Measurements from ENCODE around the gene C10orf90. TPM values are rescaled to one million over a fixed set of nuclear protein-coding genes. Genes with fewer than 3 reads are reported as not detected.

Gene C10orf90
- total RNA-seq, 1 experiment from 2014 or later, result 1.8 TPM

- DNase-seq (ENCODE audit: low read depth), result no peak
Measured at GRCh38 chr10:126549344-126549743, 121.1 kb downstream of the C10orf90 start.

GRCh38 chr10:126544565-126544964, 125.9 kb downstream of the C10orf90 start:
- no peak for DNase-seq (ENCODE audit: low read depth)

GRCh38 chr10:126538439-126539135, 131.9 kb downstream of the C10orf90 start:
- DNase-seq (ENCODE audit: low read depth), result peak; percentile 35

- no peak for DNase-seq (ENCODE audit: low read depth)
Measured at GRCh38 chr10:126536656-126537055, 133.8 kb downstream of the C10orf90 start.

- DNase-seq (ENCODE audit: low read depth), result no peak
Measured at GRCh38 chr10:126536148-126536547, 134.3 kb downstream of the C10orf90 start.

- no peak for DNase-seq (ENCODE audit: low read depth)
Measured at GRCh38 chr10:126533644-126534043, 136.8 kb downstream of the C10orf90 start.

GRCh38 chr10:126528315-126528835, 142.1 kb downstream of the C10orf90 start:
- no peak for DNase-seq (ENCODE audit: low read depth)

- DNase-seq (ENCODE audit: low read depth), result no peak
Measured at GRCh38 chr10:126527645-126528314, 142.7 kb downstream of the C10orf90 start.

GRCh38 chr10:126525326-126525725, 145.2 kb downstream of the C10orf90 start:
- no peak for DNase-seq (ENCODE audit: low read depth)

GRCh38 chr10:126524526-126524925, 146.0 kb downstream of the C10orf90 start:
- no peak for DNase-seq (ENCODE audit: low read depth)

- DNase-seq (ENCODE audit: low read depth), result no peak
Measured at GRCh38 chr10:126523071-126523470, 147.4 kb downstream of the C10orf90 start.

GRCh38 chr10:126521399-126521798, 149.1 kb downstream of the C10orf90 start:
- DNase-seq (ENCODE audit: low read depth), result peak; percentile 93

GRCh38 chr10:126520751-126521317, 149.7 kb downstream of the C10orf90 start:
- DNase-seq (ENCODE audit: low read depth), result no peak

- no peak for DNase-seq (ENCODE audit: low read depth)
Measured at GRCh38 chr10:126519992-126520391, 150.5 kb downstream of the C10orf90 start.

- DNase-seq (ENCODE audit: low read depth), result no peak
Measured at GRCh38 chr10:126519185-126519584, 151.3 kb downstream of the C10orf90 start.

- peak; percentile 74 for DNase-seq (ENCODE audit: low read depth)
Measured at GRCh38 chr10:126518218-126519080, 152.0 kb downstream of the C10orf90 start.

- no peak for DNase-seq (ENCODE audit: low read depth)
Measured at GRCh38 chr10:126516515-126516914, 154.0 kb downstream of the C10orf90 start.

GRCh38 chr10:126511917-126512479, 158.5 kb downstream of the C10orf90 start:
- no peak for DNase-seq (ENCODE audit: low read depth)

- DNase-seq (ENCODE audit: low read depth), result no peak
Measured at GRCh38 chr10:126509182-126509581, 161.3 kb downstream of the C10orf90 start.

GRCh38 chr10:126508535-126509040, 161.9 kb downstream of the C10orf90 start:
- no peak for DNase-seq (ENCODE audit: low read depth)

GRCh38 chr10:126504761-126505112, 165.8 kb downstream of the C10orf90 start:
- DNase-seq (ENCODE audit: low read depth), result no peak

All from M059J (cell line).